ENCODE data around the gene XRCC4.

XRCC4 gene

DNA sequence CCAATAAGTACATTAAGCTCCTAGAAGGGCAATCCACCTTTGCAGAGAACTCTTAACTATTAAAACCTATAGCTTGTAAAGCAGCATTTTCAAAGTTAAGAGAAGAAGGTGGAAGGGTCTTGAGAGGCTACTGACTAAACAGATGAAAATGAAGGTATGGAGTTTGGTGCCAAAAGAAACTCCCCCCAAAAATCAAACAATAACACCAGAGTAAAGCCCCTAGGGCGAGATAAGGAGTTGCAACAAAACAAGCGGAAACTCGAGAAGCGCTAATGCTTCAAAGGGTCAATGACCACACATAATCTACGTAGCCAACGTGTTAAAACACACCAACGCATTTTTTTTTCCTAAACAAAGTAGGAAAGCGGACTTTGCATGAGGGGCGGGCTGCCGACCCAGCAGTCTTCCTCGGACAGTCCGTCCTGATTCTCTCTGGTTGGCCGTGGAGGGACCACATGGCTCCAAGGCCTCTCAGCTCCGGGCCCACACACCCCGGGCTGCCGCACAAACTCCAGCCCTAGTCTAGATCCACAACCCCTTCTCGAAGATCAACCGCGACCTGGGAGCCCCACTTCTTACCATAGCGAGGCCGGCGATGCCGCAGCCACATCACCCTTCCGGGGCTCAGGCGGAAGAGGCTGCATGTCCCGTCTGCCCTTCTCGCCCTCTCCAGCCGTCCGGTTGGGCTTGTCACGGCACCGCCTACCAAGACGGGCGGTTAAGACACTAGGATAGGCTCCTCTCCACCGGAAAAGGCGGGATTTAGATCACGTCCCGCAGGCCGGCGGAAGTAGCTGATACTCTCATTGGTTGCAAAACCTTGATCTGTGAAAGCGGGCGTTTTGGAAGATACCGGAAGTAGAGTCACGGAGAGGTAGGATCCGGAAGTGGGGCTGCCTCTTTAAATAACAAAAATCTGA is at the start of gene XRCC4, which contains the start of gene TMEM167A:
TSS of gene XRCC4 (plus strand) at position 806 of the 920 bp plus-strand sequence. CDS start 27,373 bp downstream, outside the sequence.
TSS of gene TMEM167A (minus strand) at position 653 of the 920 bp plus-strand sequence. CDS start at position 582, 71 bp downstream.
- peak within 1 kb of the TSS; percentile 81 to 82 for H3K4me3 ChIP-seq (replicated peaks in 1 of 2; ENCODE audit: low read depth in 2 of 2, low read length in 2 of 2)
- DNase-seq (ENCODE audit: low read depth in 2 of 2) = peak; percentile 99
- TF ChIP-seq, protein P1, sequence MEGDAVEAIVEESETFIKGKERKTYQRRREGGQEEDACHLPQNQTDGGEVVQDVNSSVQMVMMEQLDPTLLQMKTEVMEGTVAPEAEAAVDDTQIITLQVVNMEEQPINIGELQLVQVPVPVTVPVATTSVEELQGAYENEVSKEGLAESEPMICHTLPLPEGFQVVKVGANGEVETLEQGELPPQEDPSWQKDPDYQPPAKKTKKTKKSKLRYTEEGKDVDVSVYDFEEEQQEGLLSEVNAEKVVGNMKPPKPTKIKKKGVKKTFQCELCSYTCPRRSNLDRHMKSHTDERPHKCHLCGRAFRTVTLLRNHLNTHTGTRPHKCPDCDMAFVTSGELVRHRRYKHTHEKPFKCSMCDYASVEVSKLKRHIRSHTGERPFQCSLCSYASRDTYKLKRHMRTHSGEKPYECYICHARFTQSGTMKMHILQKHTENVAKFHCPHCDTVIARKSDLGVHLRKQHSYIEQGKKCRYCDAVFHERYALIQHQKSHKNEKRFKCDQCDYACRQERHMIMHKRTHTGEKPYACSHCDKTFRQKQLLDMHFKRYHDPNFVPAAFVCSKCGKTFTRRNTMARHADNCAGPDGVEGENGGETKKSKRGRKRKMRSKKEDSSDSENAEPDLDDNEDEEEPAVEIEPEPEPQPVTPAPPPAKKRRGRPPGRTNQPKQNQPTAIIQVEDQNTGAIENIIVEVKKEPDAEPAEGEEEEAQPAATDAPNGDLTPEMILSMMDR (IDR thresholded peaks at IDR 0.05; ENCODE audit: low read depth, low read length) = no peak

DNA sequence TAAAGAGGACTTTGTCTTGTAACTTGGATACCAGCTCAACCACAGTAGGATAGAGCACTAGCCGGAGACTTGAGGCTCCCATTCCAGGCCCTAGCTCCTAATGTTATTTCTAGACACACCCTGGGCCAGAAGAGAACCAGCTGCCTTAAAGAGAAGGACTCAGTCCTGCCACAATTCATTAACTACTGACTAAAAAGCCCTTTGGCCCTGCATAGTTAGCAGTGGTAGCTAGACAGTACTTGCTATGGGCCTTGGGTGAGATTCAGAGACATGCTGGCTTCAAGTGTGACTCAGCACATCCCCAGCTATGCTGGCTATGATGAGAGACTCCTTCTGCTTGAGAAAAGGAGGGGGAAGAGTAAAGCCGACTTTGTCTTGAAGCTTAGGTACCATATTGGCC is 47.4 kb upstream of the XRCC4 start:
- DNase-seq (ENCODE audit: low read depth in 2 of 2) = peak; percentile 40 to 58
- H3K4me3 ChIP-seq (replicated peaks in 1 of 2; ENCODE audit: low read depth in 2 of 2, low read length in 2 of 2) = no peak overlapping the region
- TF ChIP-seq, protein P1 (IDR thresholded peaks at IDR 0.05; ENCODE audit: low read depth, low read length) = no peak

DNA sequence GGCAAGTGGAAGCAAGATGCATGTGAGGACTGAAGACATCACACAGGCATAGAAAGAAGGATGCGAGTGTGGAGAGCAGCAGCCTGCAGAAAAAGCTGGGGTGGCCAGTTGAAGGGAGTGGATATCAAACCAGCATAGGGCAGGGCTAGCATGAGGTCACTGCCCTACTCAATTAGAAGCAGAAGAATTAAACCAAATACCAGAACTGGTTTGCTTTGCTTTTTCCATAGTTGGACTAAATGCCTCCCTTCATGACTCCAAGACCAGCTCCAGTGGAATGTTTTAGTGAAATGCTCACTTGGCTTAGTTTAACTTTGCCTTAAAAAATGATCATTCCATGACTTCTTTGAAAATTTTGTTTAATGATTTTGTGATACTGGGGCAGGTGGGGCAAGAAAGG is 46.0 kb upstream of the XRCC4 start:
- TF ChIP-seq, protein P1 (IDR thresholded peaks at IDR 0.05; ENCODE audit: low read depth, low read length) = no peak
- no peak for DNase-seq (ENCODE audit: low read depth in 2 of 2)
- H3K4me3 ChIP-seq (replicated peaks in 1 of 2; ENCODE audit: low read depth in 2 of 2, low read length in 2 of 2) = no peak overlapping the region

DNA sequence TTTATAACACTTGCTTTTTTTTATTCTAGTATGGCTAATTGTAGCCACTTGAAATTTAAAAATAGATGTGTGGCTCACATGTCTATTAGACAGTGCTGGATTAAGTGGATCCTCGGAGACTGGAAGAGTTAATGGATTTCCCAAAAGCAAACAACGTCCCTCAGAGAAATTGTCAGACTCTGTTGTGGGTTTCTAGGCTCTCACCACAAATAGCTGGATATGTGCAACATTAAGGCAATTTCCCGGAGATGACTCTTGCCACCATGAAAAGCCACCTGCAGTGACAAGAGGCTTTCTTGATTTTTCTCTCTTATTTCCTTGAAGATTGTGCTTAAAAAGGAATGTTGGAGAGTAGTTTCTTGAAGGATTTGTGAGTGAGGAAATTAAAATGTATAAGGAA is 43.3 kb upstream of the XRCC4 start:
- DNase-seq (ENCODE audit: low read depth in 2 of 2) = no peak
- H3K4me3 ChIP-seq (replicated peaks in 1 of 2; ENCODE audit: low read depth in 2 of 2, low read length in 2 of 2) = no peak overlapping the region
- TF ChIP-seq, protein P1 (IDR thresholded peaks at IDR 0.05; ENCODE audit: low read depth, low read length) = no peak

DNA sequence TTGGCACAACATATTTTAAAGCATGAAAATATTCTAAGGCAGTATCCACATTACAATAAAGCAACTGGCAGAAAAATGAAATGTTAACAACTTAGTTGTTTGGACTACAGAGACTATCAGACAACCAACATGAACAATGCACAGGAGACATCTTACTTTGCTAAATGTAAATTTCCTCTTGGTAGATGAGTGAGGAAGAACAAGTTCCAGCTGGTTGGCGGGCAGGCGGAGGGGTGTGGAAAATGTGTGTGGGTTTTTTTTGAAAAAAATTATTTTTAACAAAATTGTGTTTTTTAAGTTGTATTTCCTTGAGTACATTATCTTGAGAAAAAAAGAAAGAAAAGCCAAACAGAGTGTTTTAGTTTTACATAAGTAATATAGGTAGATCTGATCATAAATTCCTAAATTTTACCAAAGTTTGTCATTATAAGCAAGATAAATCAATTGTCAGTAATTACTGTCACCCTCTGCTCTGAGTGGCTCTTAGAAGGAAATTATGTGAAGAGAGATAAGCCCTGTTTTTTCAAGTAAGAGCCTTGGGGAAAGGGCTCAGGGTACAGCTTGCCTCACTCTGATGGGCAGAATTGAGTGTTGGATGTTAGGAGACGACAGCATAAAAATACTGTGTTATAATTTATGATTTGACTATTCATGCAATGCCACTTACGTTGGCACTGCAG is 42.7 kb upstream of the XRCC4 start:
- DNase-seq (ENCODE audit: low read depth in 2 of 2) = no peak
- no peak overlapping the region for H3K4me3 ChIP-seq (replicated peaks in 1 of 2; ENCODE audit: low read depth in 2 of 2, low read length in 2 of 2)
- TF ChIP-seq, protein P1 (IDR thresholded peaks at IDR 0.05; ENCODE audit: low read depth, low read length) = no peak

DNA sequence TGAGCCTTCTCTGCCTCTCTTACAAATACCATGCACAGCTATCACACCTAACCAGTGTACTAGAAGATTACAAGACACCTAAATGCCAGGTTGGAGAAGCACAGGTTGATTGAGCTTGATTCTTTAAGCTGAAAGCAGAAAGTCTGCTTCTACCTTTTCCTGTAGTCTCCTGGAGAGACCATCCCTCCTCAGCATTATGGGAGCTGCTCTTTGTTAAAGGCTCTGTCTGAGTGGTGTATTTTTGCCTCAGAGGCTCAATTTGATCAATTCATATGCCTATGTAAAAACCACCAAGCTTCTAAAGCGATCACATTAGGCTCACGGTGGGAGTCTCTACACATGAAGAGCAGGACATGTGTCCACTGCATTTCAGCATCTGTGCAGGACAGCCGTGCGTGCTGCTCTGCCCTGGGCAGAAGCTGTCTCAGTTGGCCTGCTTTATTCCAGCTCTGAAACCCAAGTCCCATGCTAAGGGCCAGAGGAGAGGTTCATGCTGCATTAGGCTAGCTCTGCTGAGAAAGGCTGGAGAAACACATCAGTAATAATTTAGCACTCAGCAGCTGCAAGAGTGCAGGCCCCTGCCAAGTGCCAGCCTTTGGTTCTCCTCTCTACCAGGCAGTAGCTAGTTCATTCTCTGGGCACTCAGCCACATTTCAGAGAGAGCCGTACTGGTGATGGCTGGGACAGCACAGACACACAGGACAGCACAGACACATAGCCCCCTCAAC is 41.8 kb upstream of the XRCC4 start:
- TF ChIP-seq, protein P1 (IDR thresholded peaks at IDR 0.05; ENCODE audit: low read depth, low read length) = no peak
- H3K4me3 ChIP-seq (replicated peaks in 1 of 2; ENCODE audit: low read depth in 2 of 2, low read length in 2 of 2) = no peak overlapping the region
- DNase-seq (ENCODE audit: low read depth in 2 of 2) = peak in 1 of 2 donors; percentile 42
